IMR-90 (cell line): ENCODE results near the gene CAPN10. TPM values are rescaled to one million over a fixed set of nuclear protein-coding genes. Genes with fewer than 3 reads are reported as not detected.

ENCODE experiments used
- ATAC-seq: fragments of 200-7000 bp; cut with Tn5 transposase; 2 replicates; pipeline ENCODE4 v1.9.1; 2020; ENCODE audit warnings: low read depth, mild to moderate bottlenecking, moderate library complexity
- BruUV-seq: library from RNA; stranded (reverse); fragments of 400-500 nt; replicated peaks from 2 replicates; lab custom pipeline; 2021; lab: Mats Ljungman, UMichigan
- CTCF ChIA-PET: fragments of 300-600 bp; formaldehyde crosslinking; extraction: SDS; loops from one replicate; lab custom pipeline; 2021; ENCODE audit warnings: antibody characterized with exemption; lab: Yijun Ruan, JAX
- POLR2A ChIA-PET: fragments of 300-600 bp; sonication (Branson Sonifier 250); formaldehyde crosslinking; loops from one replicate; lab custom pipeline; 2022; ENCODE audit warnings: antibody characterized with exemption; ENCODE audit not compliant: unreplicated experiment; lab: Charles Lee
- DNase-seq: peaks from one replicate; pipeline ENCODE4 v3.0.0; 2013
- H2AFZ ChIP-seq: replicated peaks from 2 replicates; pipeline ENCODE3; 2013; ENCODE audit warnings: low read length, mild to moderate bottlenecking; ENCODE audit not compliant: poor library complexity
- H2AK5ac ChIP-seq: 2 replicates; pipeline ENCODE4 v1.6.1; 2013; ENCODE audit warnings: low read depth, low read length, inconsistent platforms
- H2AK9ac ChIP-seq: replicated peaks from 2 replicates; pipeline ENCODE3; 2013; ENCODE audit warnings: mild to moderate bottlenecking, low read depth, low read length, moderate library complexity; ENCODE audit not compliant: poor library complexity
- H2BK120ac ChIP-seq: 2 replicates; pipeline ENCODE4 v1.6.1; 2013; ENCODE audit warnings: low read depth, low read length, inconsistent platforms
- H2BK15ac ChIP-seq: 3 replicates; pipeline ENCODE4 v1.6.1; 2013; ENCODE audit warnings: low read depth, low read length, inconsistent platforms
- H2BK20ac ChIP-seq: 2 replicates; pipeline ENCODE4 v1.6.1; 2013; ENCODE audit warnings: low read depth, mild to moderate bottlenecking, inconsistent platforms, low read length, moderate library complexity
- H2BK5ac ChIP-seq: 2 replicates; pipeline ENCODE4 v1.6.1; 2013; ENCODE audit warnings: mild to moderate bottlenecking, low read depth, low read length, inconsistent platforms; ENCODE audit not compliant: poor library complexity, severe bottlenecking
- H3K14ac ChIP-seq: replicated peaks from 2 replicates; pipeline ENCODE4 v1.6.1; 2013; ENCODE audit warnings: low read depth, low read length, inconsistent platforms
- H3K18ac ChIP-seq: 2 replicates; pipeline ENCODE4 v1.6.1; 2013; ENCODE audit warnings: low read depth, low read length, control low read depth
- H3K23ac ChIP-seq: 2 replicates; pipeline ENCODE4 v1.6.1; 2013; ENCODE audit warnings: low read depth, low read length, inconsistent platforms
- H3K27ac ChIP-seq: 2 replicates; pipeline ENCODE4 v1.5.1; 2013; ENCODE audit warnings: mild to moderate bottlenecking, control low read depth, low read length; ENCODE audit not compliant: insufficient read depth
- H3K27me3 ChIP-seq: 2 replicates; pipeline ENCODE4 v1.6.1; 2013; ENCODE audit warnings: low read length; ENCODE audit not compliant: control insufficient read depth, insufficient read depth
- H3K36me3 ChIP-seq: 2 replicates; pipeline ENCODE4 v1.6.1; 2013; ENCODE audit warnings: low read length, mixed read lengths; ENCODE audit not compliant: control insufficient read depth, insufficient read depth
- H3K4ac ChIP-seq: 2 replicates; pipeline ENCODE4 v1.6.1; 2013; ENCODE audit warnings: low read depth, low read length, inconsistent platforms
- H3K4me1 ChIP-seq: 2 replicates; pipeline ENCODE4 v1.6.1; 2013; ENCODE audit warnings: low read length, mixed read lengths; ENCODE audit not compliant: control insufficient read depth, insufficient read depth
- H3K4me2 ChIP-seq: 2 replicates; pipeline ENCODE4 v1.6.1; 2013; ENCODE audit warnings: low read depth, mild to moderate bottlenecking, control low read depth, low read length, moderate library complexity
- H3K4me3 ChIP-seq: 2 replicates; pipeline ENCODE4 v1.5.1; 2013; ENCODE audit warnings: low read depth, mild to moderate bottlenecking, control low read depth, low read length, moderate library complexity; ENCODE audit not compliant: insufficient read depth
- H3K56ac ChIP-seq: 2 replicates; pipeline ENCODE4 v1.6.1; 2013; ENCODE audit warnings: low read length, inconsistent platforms; ENCODE audit not compliant: insufficient read depth; ENCODE audit errors: extremely low read depth
- H3K79me1 ChIP-seq, 2 experiments: 2 replicates each; pipeline ENCODE4 v1.6.1; 2013; ENCODE audit warnings: low read length in 2 of 2, inconsistent platforms in 1 of 2, low read depth in 1 of 2
- H3K9ac ChIP-seq: 2 replicates; pipeline ENCODE4 v1.6.1; 2013; ENCODE audit warnings: low read depth, low read length, control low read depth
- H3K9me1 ChIP-seq: 2 replicates; pipeline ENCODE4 v1.6.1; 2013; ENCODE audit warnings: low read length, inconsistent platforms; ENCODE audit not compliant: insufficient read depth
- H3K9me3 ChIP-seq: 2 replicates; pipeline ENCODE4 v1.6.1; 2013; ENCODE audit warnings: low read length; ENCODE audit not compliant: control insufficient read depth, insufficient read depth
- H4K20me1 ChIP-seq: 2 replicates; pipeline ENCODE4 v1.6.1; 2013; ENCODE audit warnings: low read length, inconsistent platforms; ENCODE audit not compliant: insufficient read depth
- H4K5ac ChIP-seq: 2 replicates; pipeline ENCODE4 v1.6.1; 2013; ENCODE audit warnings: mild to moderate bottlenecking, low read depth, low read length, control low read depth
- H4K8ac ChIP-seq, 2 experiments: 2 replicates each; pipeline ENCODE4 v1.6.1; 2013; ENCODE audit warnings: low read depth in 2 of 2, low read length in 2 of 2, control low read depth in 1 of 2, inconsistent platforms in 1 of 2
- H4K91ac ChIP-seq: 2 replicates; pipeline ENCODE4 v1.6.1; 2013; ENCODE audit warnings: low read depth, low read length, inconsistent platforms; ENCODE audit not compliant: insufficient read depth
- ELK1 ChIP-seq: fragments of 150-350 bp; IDR thresholded peaks from 2 replicates; pipeline ENCODE4 v1.6.1; 2016; ENCODE audit warnings: low read depth, mild to moderate bottlenecking, low read length, moderate library complexity, borderline replicate concordance
- NFE2L2 ChIP-seq: fragments of 150-350 bp; IDR thresholded peaks from 2 replicates; pipeline ENCODE4 v1.6.1; 2016; ENCODE audit warnings: low read depth, mild to moderate bottlenecking, low read length
- RFX5 ChIP-seq: IDR thresholded peaks from 2 replicates; pipeline ENCODE4 v1.8.0; 2012; ENCODE audit warnings: low read depth, mild to moderate bottlenecking, low read length, moderate library complexity
- WGBS, 2 experiments: methylation state at CpG; one replicate each; pipeline versions ENCODE4 v1.1.5 to v1.1.7; 2013; ENCODE audit warnings: missing lambda C conversion rate in 2 of 2; ENCODE audit not compliant: insufficient read length in 1 of 2; ENCODE audit errors: extremely low coverage in 2 of 2; 5-methylcytosine and 5-hydroxymethylcytosine counted together
- dilution Hi-C: fragments of 300-500 bp; cut with HindIII; formaldehyde crosslinking; loops from one replicate; pipeline ENCODE4 v1.14.3; 2018; ENCODE audit warnings: low sequenced_read_pairs; ENCODE audit not compliant: unreplicated experiment
- in situ Hi-C: fragments of 300-500 bp; cut with MboI; formaldehyde crosslinking; loops from 3 replicates; pipeline ENCODE4 v1.14.3; 2019; ENCODE audit warnings: low sequenced_read_pairs, inconsistent platforms, mixed read lengths
- intact Hi-C: fragments of 100-400 bp; cut with micrococcal nuclease; formaldehyde crosslinking; loops from 2 replicates; pipeline ENCODE4 v1.10.0; 2022
- polyA plus RNA-seq, 3 experiments: library from polyadenylated mRNA; depleted of rRNA; stranded (reverse); fragments of >200 nt; gene quantifications; 2 replicates each; pipeline ENCODE4 v1.2.3, GENCODE V29; 2012; ENCODE audit warnings: low replicate concordance in 1 of 3
- total RNA-seq: library from RNA; depleted of rRNA; stranded (reverse); fragments of >200 nt; gene quantifications from 2 replicates; pipeline ENCODE4 v1.2.3, GENCODE V29; 2012

Gene CAPN10
- total and polyA plus RNA-seq, 2 of the 4 experiments (the other 2 are of a cell fraction): 6.3 to 20.9 TPM

GRCh38 chr2:240575101-240575965 is 11.2 kb upstream of the CAPN10 start (continued):
- no peak for TF ChIP-seq NFE2L2

GRCh38 chr2:240576036-240576435 is 10.5 kb upstream of the CAPN10 start:
- in situ Hi-C loops (no loop called here), dilution Hi-C loops (no loop called here), intact Hi-C loops (no loop called here)
- Histone ChIP-seq H3K4me3 (no peak overlapping the region), H3K27me3 (no peaks in the 10 kb centered on the region), H3K27ac (no peak overlapping the region), H4K5ac (no peak overlapping the region), H2BK120ac (no peak overlapping the region), H3K79me1 (peaks cover 14 to 40% of the 10 kb centered on the region in 2 experiments; a peak in 3 of 4 replicates), H2BK20ac (no peak overlapping the region), H3K18ac (no peak overlapping the region), H3K56ac (no peak overlapping the region), H3K4me2 (no peak overlapping the region), H2AFZ (no peak overlapping the region), H2BK5ac (no peak overlapping the region), H4K20me1 (peaks cover 33% of the 10 kb centered on the region), H3K9me1 (peaks cover 12% of the 10 kb centered on the region), H3K4me1 (peaks cover 10% of the 10 kb centered on the region; the same call in 1 of the 2 replicates), H3K23ac (no peak overlapping the region), H3K9me3 (peaks cover 2% of the 10 kb centered on the region; the same call in 1 of the 2 replicates), H3K14ac (no peak overlapping the region), H3K4ac (no peak overlapping the region), H2BK15ac (no peak overlapping the region), H3K9ac (no peak overlapping the region), H2AK9ac (no peak overlapping the region), H2AK5ac (no peak overlapping the region), H4K91ac (no peak overlapping the region), H4K8ac (no peak overlapping the region), H3K36me3 (peaks cover 31% of the 10 kb centered on the region)
- WGBS, 2 experiments: no CpG with 5 or more reads among the region's 6 CpGs
- ChIA-PET POLR2A (no interaction called here), CTCF (no interaction called here)
- DNase-seq: no peak
- BruUV-seq: no TSS peak
- TF ChIP-seq RFX5: no peak
- no peak for TF ChIP-seq ELK1
- no peak for ATAC-seq
